ENCODE data around the gene WWTR1. TPM values are rescaled to one million over a fixed set of nuclear protein-coding genes. Genes with fewer than 3 reads are reported as not detected.

The WWTR1 gene
- total RNA-seq, 1 experiment from 2014 or later = 73.5 TPM

DNA sequence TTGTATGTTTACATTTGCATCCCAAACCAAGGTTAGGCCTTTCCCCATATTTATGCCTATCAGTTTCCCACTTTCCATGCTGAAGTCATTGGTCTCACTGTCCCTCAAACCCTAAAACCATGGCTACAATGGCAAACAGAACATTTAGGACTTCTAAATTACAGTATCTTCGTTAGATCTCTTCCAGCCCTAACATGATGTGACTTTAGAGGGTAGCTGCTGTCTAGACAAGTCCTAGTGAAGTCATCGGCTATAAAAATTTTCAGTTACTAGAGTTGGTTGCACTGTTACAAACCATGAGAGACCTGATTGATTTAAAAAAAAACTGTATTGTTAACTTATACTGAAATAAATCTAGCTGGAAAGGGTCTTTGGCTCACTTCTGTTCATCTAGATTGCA is 128.7 kb downstream of the WWTR1 start:
- no TSS peak for BruUV-seq (replicated peaks)
- Histone ChIP-seq H3K36me3 (ENCODE audit: low read depth) (peaks cover 21% of the 10 kb centered on the region), H2AFZ (no peak overlapping the region), H3K4me2 (no peak overlapping the region), H3K27ac (no peak overlapping the region), H3K27me3 (ENCODE audit: insufficient read depth, low read depth) (no peaks in the 10 kb centered on the region), H4K20me1 (ENCODE audit: insufficient read depth) (no peaks in the 10 kb centered on the region), H3F3A (ENCODE audit: insufficient read depth, low read depth) (peaks cover 5% of the 10 kb centered on the region), H3K4me3 (no peak overlapping the region), H3K4me1 (replicated peaks; ENCODE audit: insufficient read depth) (no peaks in the 10 kb centered on the region), H3K9me2 (ENCODE audit: insufficient read depth) (no peaks in the 10 kb centered on the region), H3K79me2 (ENCODE audit: low read depth) (peaks cover 22% of the 10 kb centered on the region), H3K9me3 (ENCODE audit: insufficient read depth, low read depth) (no peaks in the 10 kb centered on the region)
- no peak for DNase-seq
- TF ChIP-seq, protein P1, sequence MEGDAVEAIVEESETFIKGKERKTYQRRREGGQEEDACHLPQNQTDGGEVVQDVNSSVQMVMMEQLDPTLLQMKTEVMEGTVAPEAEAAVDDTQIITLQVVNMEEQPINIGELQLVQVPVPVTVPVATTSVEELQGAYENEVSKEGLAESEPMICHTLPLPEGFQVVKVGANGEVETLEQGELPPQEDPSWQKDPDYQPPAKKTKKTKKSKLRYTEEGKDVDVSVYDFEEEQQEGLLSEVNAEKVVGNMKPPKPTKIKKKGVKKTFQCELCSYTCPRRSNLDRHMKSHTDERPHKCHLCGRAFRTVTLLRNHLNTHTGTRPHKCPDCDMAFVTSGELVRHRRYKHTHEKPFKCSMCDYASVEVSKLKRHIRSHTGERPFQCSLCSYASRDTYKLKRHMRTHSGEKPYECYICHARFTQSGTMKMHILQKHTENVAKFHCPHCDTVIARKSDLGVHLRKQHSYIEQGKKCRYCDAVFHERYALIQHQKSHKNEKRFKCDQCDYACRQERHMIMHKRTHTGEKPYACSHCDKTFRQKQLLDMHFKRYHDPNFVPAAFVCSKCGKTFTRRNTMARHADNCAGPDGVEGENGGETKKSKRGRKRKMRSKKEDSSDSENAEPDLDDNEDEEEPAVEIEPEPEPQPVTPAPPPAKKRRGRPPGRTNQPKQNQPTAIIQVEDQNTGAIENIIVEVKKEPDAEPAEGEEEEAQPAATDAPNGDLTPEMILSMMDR (conservative IDR thresholded peaks at IDR 0.05) = no peak
- CTCF ChIA-PET = no interaction called here
- intact Hi-C loops (cut with micrococcal nuclease; ENCODE audit: unreplicated experiment) = no loop called here
- POLR2A ChIA-PET (ENCODE audit: unreplicated experiment) = interaction anchor here (0.7 kb wide), 1 partner anchor 117 kb away, joined by 5 read pairs; no protein-coding TSS in a partner anchor

DNA sequence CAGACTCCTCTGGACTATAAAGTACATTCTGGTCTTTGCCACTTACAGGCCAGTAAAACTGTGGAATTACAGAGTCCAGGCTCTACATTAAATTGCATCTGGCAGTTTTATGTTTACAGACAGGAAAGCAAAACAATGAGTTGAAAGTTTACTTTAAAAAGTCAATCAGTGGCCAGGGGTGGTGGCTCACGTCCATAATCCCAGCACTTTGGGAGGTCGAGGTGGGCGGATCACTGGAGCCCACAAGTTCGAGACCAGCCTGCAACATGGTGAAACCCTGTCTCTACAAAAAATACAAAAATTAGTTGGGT is 129.5 kb downstream of the WWTR1 start:
- ChIA-PET POLR2A (ENCODE audit: unreplicated experiment) (no interaction called here), CTCF (no interaction called here)
- Histone ChIP-seq H3K79me2 (ENCODE audit: low read depth) (peaks cover 19% of the 10 kb centered on the region), H3K4me2 (no peak overlapping the region), H3K9me2 (ENCODE audit: insufficient read depth) (no peaks in the 10 kb centered on the region), H3F3A (ENCODE audit: insufficient read depth, low read depth) (peaks cover 5% of the 10 kb centered on the region), H3K36me3 (ENCODE audit: low read depth) (peaks cover 29% of the 10 kb centered on the region), H3K27me3 (ENCODE audit: insufficient read depth, low read depth) (no peaks in the 10 kb centered on the region), H4K20me1 (ENCODE audit: insufficient read depth) (no peaks in the 10 kb centered on the region), H2AFZ (no peak overlapping the region), H3K4me3 (no peak overlapping the region), H3K27ac (no peak overlapping the region), H3K4me1 (replicated peaks; ENCODE audit: insufficient read depth) (no peaks in the 10 kb centered on the region), H3K9me3 (ENCODE audit: insufficient read depth, low read depth) (no peaks in the 10 kb centered on the region)
- no TSS peak for BruUV-seq (replicated peaks)
- intact Hi-C loops (cut with micrococcal nuclease; ENCODE audit: unreplicated experiment) = no loop called here
- TF ChIP-seq, protein P1 (conservative IDR thresholded peaks at IDR 0.05) = no peak
- no peak for TF ChIP-seq EZH2 (IDR thresholded peaks at IDR 0.05; ENCODE audit: low read depth)
- no peak for DNase-seq

DNA sequence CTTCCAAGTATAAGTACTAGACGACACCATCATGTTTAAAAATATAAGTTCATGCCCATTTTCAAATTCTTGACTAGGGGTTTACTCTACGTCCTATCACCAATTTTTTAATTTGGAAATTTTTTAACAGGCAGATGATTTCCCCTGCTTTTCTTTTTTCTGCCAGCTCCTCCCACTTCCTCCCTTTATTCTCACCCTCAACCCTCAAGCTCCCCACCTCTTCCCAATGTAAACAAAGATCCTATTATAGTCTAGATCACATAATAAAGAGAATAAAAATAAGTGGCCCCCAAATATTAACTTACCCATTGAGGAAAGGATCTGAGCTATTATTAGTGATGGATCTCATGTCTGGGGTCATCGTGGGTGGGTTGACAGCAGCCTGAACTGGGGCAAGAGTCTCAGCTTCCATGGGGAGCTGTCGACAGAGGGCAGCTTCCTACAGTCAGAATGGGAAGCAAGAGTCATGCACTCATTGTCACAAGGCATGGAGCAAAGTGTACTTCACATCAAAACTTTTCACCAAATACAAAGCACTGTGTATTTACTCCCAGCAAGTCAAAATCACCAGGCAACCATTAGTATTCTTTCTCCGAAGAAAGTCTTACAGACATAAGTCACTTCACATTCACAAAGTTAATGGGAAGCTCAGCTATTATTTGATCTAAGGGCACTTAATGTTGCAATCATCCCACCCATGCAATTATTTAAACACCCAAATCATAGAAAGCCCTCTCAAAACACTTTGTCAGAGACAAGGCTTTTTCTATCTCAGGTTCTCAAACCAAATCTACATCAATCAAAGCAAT is 130.1 kb downstream of the WWTR1 start:
- no peak for TF ChIP-seq EZH2 (IDR thresholded peaks at IDR 0.05; ENCODE audit: low read depth)
- TF ChIP-seq, protein P1 (conservative IDR thresholded peaks at IDR 0.05) = no peak
- intact Hi-C loops (cut with micrococcal nuclease; ENCODE audit: unreplicated experiment) = no loop called here
- no peak overlapping the region for H3K27ac ChIP-seq

More for the DNA sequence above, 130.1 kb downstream of the WWTR1 start:
- Histone ChIP-seq H2AFZ (no peak overlapping the region), H3K79me2 (ENCODE audit: low read depth) (peaks cover 15% of the 10 kb centered on the region), H3K27me3 (ENCODE audit: insufficient read depth, low read depth) (no peaks in the 10 kb centered on the region), H3K36me3 (ENCODE audit: low read depth) (peaks cover 34% of the 10 kb centered on the region), H3F3A (ENCODE audit: insufficient read depth, low read depth) (peaks cover 6% of the 10 kb centered on the region), H4K20me1 (ENCODE audit: insufficient read depth) (no peaks in the 10 kb centered on the region), H3K9me3 (ENCODE audit: insufficient read depth, low read depth) (no peaks in the 10 kb centered on the region), H3K4me1 (replicated peaks; ENCODE audit: insufficient read depth) (no peaks in the 10 kb centered on the region), H3K9me2 (ENCODE audit: insufficient read depth) (no peaks in the 10 kb centered on the region), H3K4me3 (no peak overlapping the region), H3K4me2 (no peak overlapping the region)
- ChIA-PET CTCF (no interaction called here), POLR2A (ENCODE audit: unreplicated experiment) (no interaction called here)
- DNase-seq = no peak
- no TSS peak for BruUV-seq (replicated peaks)
